ENCODE measurements around the gene GART. TPM values are rescaled to one million over a fixed set of nuclear protein-coding genes. Genes with fewer than 3 reads are reported as not detected.

Gene GART
- total and polyA plus RNA-seq, 2 donors (not counting 3 experiments of a cell fraction or from before 2014, with no cell fraction given) = 12.0 to 112 TPM

GRCh38 chr21:33567914-33568313, 26.0 kb upstream of the GART start:
- Histone ChIP-seq H3K9ac (replicated peaks; ENCODE audit: extremely low read depth, insufficient read depth, low read length) (no peak overlapping the region), H3K79me2 (ENCODE audit: control insufficient read depth, insufficient read depth, low read length) (peaks cover 38% of the 10 kb centered on the region), H2AFZ (ENCODE audit: low read depth, low read length) (no peak overlapping the region), H3K4me2 (ENCODE audit: insufficient read depth, low read length) (no peak overlapping the region), H3K36me3 (ENCODE audit: control insufficient read depth in 2 of 2, extremely low read depth in 1 of 2, insufficient read depth in 2 of 2, low read length in 2 of 2) (peaks cover 15 to 27% of the 10 kb centered on the region in 2 experiments), H4K20me1 (replicated peaks; ENCODE audit: control insufficient read depth, extremely low read depth, insufficient read depth, low read length) (no peaks in the 10 kb centered on the region), H3K27ac (ENCODE audit: insufficient read depth, low read depth, low read length) (no peak overlapping the region), H3K4me1 (ENCODE audit: control insufficient read depth, extremely low read depth, insufficient read depth, low read length) (no peaks in the 10 kb centered on the region), H3K9me3 (replicated peaks; ENCODE audit: control insufficient read depth, insufficient read depth, low read length) (no peaks in the 10 kb centered on the region), H3K4me3 (replicated peaks in 1 of 3; ENCODE audit: insufficient read depth in 1 of 3, low read depth in 1 of 3, low read length in 3 of 3) (no peak overlapping the region), H3K9me1 (replicated peaks; ENCODE audit: control insufficient read depth, extremely low read depth, insufficient read depth, low read length) (no peaks in the 10 kb centered on the region), H3K27me3 (ENCODE audit: control insufficient read depth in 2 of 2, insufficient read depth in 2 of 2, low read length in 2 of 2) (no peaks in the 10 kb centered on the region)
- intact Hi-C loops (cut with micrococcal nuclease) = no loop called here
- ChIA-PET CTCF (interaction anchor here (1.0 to 3.8 kb wide), 4 partner anchors 13 to 38 kb away, joined by 3 to 19 read pairs (median 5); partner anchors contain the start of genes DONSON and GART), POLR2A (no interaction called here)
- dilution Hi-C loops (cut with MboI; ENCODE audit: extremely low pct_ligation_motif_present, low sequenced_read_pairs) = no loop called here
- TF ChIP-seq, protein P1, sequence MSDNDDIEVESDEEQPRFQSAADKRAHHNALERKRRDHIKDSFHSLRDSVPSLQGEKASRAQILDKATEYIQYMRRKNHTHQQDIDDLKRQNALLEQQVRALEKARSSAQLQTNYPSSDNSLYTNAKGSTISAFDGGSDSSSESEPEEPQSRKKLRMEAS (IDR thresholded peaks at IDR 0.05; ENCODE audit: insufficient read depth, insufficient read length) = no peak
- TF ChIP-seq EZH2 (IDR thresholded peaks at IDR 0.05; ENCODE audit: borderline replicate concordance, low read depth, low read length, severe bottlenecking) (no peak), POLR2AphosphoS5 (IDR thresholded peaks at IDR 0.05; ENCODE audit: insufficient read depth, low read depth, low read length) (no peak), MYC (IDR thresholded peaks at IDR 0.05; ENCODE audit: low read depth, low read length) (no peak)
- DNase-seq (ENCODE audit: low read depth, low spot score) (no peak), FAIRE-seq (no peak)
- no TSS peak for BruUV-seq (replicated peaks)

DNA sequence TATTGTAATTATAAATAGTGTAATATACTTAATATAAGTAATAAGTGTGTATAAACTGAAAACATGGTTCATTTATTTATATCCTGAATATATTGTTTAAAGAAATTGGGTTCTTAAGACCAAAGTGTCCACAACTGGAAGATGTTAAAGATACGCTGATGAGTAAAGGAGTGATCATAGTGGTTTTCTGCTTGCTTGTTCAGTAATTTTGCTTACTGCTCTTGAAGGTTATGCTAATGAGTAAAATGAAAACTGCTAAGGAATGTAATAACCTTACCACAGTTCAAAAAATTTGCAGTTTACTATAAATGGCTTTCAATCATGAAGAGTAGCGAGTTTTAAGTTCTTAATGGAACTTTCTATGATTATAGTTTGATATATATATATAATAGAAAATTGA, 24.6 kb upstream of the GART start:
- Histone ChIP-seq H3K4me1 (ENCODE audit: control insufficient read depth, extremely low read depth, insufficient read depth, low read length) (no peaks in the 10 kb centered on the region), H3K79me2 (ENCODE audit: control insufficient read depth, insufficient read depth, low read length) (peaks cover 41% of the 10 kb centered on the region), H3K4me3 (replicated peaks in 1 of 3; ENCODE audit: insufficient read depth in 1 of 3, low read depth in 1 of 3, low read length in 3 of 3) (no peak overlapping the region), H3K27me3 (ENCODE audit: control insufficient read depth in 2 of 2, insufficient read depth in 2 of 2, low read length in 2 of 2) (no peaks in the 10 kb centered on the region), H3K4me2 (ENCODE audit: insufficient read depth, low read length) (no peak overlapping the region), H4K20me1 (replicated peaks; ENCODE audit: control insufficient read depth, extremely low read depth, insufficient read depth, low read length) (no peaks in the 10 kb centered on the region), H3K9me3 (replicated peaks; ENCODE audit: control insufficient read depth, insufficient read depth, low read length) (no peaks in the 10 kb centered on the region), H3K36me3 (ENCODE audit: control insufficient read depth in 2 of 2, extremely low read depth in 1 of 2, insufficient read depth in 2 of 2, low read length in 2 of 2) (peaks cover 13 to 21% of the 10 kb centered on the region in 2 experiments), H2AFZ (ENCODE audit: low read depth, low read length) (no peak overlapping the region), H3K9ac (replicated peaks; ENCODE audit: extremely low read depth, insufficient read depth, low read length) (no peak overlapping the region), H3K9me1 (replicated peaks; ENCODE audit: control insufficient read depth, extremely low read depth, insufficient read depth, low read length) (no peaks in the 10 kb centered on the region), H3K27ac (ENCODE audit: insufficient read depth, low read depth, low read length) (no peak overlapping the region)
- intact Hi-C loops (cut with micrococcal nuclease) = no loop called here
- no peak for TF ChIP-seq GATA2 (IDR thresholded peaks at IDR 0.05; ENCODE audit: insufficient read depth, insufficient read length, low read depth, low read length)
- TF ChIP-seq POLR2AphosphoS5 (IDR thresholded peaks at IDR 0.05; ENCODE audit: insufficient read depth, low read depth, low read length) = no peak
- no peak for TF ChIP-seq EZH2 (IDR thresholded peaks at IDR 0.05; ENCODE audit: borderline replicate concordance, low read depth, low read length, severe bottlenecking)
- no peak for TF ChIP-seq FOS (IDR thresholded peaks at IDR 0.05; ENCODE audit: borderline replicate concordance, insufficient read depth, low read length)
- TF ChIP-seq, protein P1 (IDR thresholded peaks at IDR 0.05; ENCODE audit: insufficient read depth, insufficient read length) = no peak
- no peak for TF ChIP-seq JUN (IDR thresholded peaks at IDR 0.05; ENCODE audit: borderline replicate concordance, insufficient read depth, insufficient read length, low read depth)
- no peak for TF ChIP-seq POLR2A (IDR thresholded peaks at IDR 0.05; ENCODE audit: low read depth, low read length)
- TF ChIP-seq, protein P2, sequence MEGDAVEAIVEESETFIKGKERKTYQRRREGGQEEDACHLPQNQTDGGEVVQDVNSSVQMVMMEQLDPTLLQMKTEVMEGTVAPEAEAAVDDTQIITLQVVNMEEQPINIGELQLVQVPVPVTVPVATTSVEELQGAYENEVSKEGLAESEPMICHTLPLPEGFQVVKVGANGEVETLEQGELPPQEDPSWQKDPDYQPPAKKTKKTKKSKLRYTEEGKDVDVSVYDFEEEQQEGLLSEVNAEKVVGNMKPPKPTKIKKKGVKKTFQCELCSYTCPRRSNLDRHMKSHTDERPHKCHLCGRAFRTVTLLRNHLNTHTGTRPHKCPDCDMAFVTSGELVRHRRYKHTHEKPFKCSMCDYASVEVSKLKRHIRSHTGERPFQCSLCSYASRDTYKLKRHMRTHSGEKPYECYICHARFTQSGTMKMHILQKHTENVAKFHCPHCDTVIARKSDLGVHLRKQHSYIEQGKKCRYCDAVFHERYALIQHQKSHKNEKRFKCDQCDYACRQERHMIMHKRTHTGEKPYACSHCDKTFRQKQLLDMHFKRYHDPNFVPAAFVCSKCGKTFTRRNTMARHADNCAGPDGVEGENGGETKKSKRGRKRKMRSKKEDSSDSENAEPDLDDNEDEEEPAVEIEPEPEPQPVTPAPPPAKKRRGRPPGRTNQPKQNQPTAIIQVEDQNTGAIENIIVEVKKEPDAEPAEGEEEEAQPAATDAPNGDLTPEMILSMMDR (IDR thresholded peaks at IDR 0.05; ENCODE audit: extremely low read depth in 1 of 2, insufficient read depth in 1 of 2, low read depth in 1 of 2, low read length in 2 of 2) = no peak
- TF ChIP-seq MYC (IDR thresholded peaks at IDR 0.05; ENCODE audit: low read depth, low read length) = no peak
- ChIA-PET CTCF (interaction anchor here (1.2 to 3.8 kb wide), 2 partner anchors 8 to 39 kb away, joined by 4 to 19 read pairs; no protein-coding TSS in a partner anchor), POLR2A (no interaction called here)
- no peak for FAIRE-seq
- BruUV-seq (replicated peaks) = no TSS peak
- dilution Hi-C loops (cut with MboI; ENCODE audit: extremely low pct_ligation_motif_present, low sequenced_read_pairs) = no loop called here
- no peak for DNase-seq (ENCODE audit: low read depth, low spot score)

Data from endothelial cell of umbilical vein (primary cell).